Thymus (tissue), 11 donors: Measurements from ENCODE around the gene NCF4. TPM values are rescaled to one million over a fixed set of nuclear protein-coding genes. Genes with fewer than 3 reads are reported as not detected.

Experiments used
- DNase-seq, 9 donors: peaks; one replicate each; pipeline ENCODE4 v3.0.0-alpha.2; 2013; ENCODE audit warnings: low spot score in 9 of 9, low read depth in 6 of 9, missing footprints in 1 of 9
- H3K27ac ChIP-seq, 2 donors: one replicate each; pipeline ENCODE4 v1.5.1; 2013; ENCODE audit warnings: control low read depth in 1 of 2, low read depth in 1 of 2, low read length in 1 of 2, mild to moderate bottlenecking in 1 of 2, moderate library complexity in 1 of 2
- H3K27me3 ChIP-seq, 2 donors: one replicate each; pipeline ENCODE4 v1.5.1; 2013; ENCODE audit warnings: low read length in 1 of 2; ENCODE audit not compliant: control insufficient read depth in 2 of 2, insufficient read depth in 1 of 2
- H3K36me3 ChIP-seq, 2 donors: one replicate each; pipeline ENCODE4 v1.5.1; 2013; ENCODE audit warnings: low read length in 1 of 2, mild to moderate bottlenecking in 1 of 2, moderate library complexity in 1 of 2; ENCODE audit not compliant: control insufficient read depth in 2 of 2, insufficient read depth in 2 of 2
- H3K4me1 ChIP-seq, 2 donors: one replicate each; pipeline ENCODE4 v1.5.1; 2013; ENCODE audit warnings: low read length in 2 of 2; ENCODE audit not compliant: control insufficient read depth in 2 of 2, insufficient read depth in 2 of 2
- H3K4me3 ChIP-seq, 2 donors: one replicate each; pipeline ENCODE4 v1.5.1; 2013; ENCODE audit warnings: low read length in 2 of 2, control low read depth in 1 of 2, mild to moderate bottlenecking in 1 of 2
- H3K9me3 ChIP-seq, 2 donors: one replicate each; pipeline ENCODE4 v1.5.1; 2013; ENCODE audit warnings: low read length in 1 of 2, mild to moderate bottlenecking in 1 of 2; ENCODE audit not compliant: control insufficient read depth in 2 of 2, insufficient read depth in 1 of 2
- WGBS: extraction: QIAGEN DNeasy Blood & Tissue Kit; methylation state at CpG from one replicate; pipeline ENCODE4 v1.1.7; 2013; 5-methylcytosine and 5-hydroxymethylcytosine counted together
- polyA plus RNA-seq: library from polyadenylated mRNA; stranded (reverse); fragments of 200-250 nt; gene quantifications from one replicate; pipeline ENCODE4 v1.2.3, GENCODE V29; 2013
- total RNA-seq: library from RNA; stranded (reverse); fragments of 120-200 nt; gene quantifications from one replicate; pipeline ENCODE4 v1.2.4, GENCODE V29; 2013
- donor health status: healthy.

The NCF4 gene
- total and polyA plus RNA-seq, 2 donors, result 17.6 to 24.0 TPM

- peak in 1 of 9 donors; percentile 30 for DNase-seq
- H3K4me3 ChIP-seq, result no peak overlapping the region
- WGBS, result 61% methylated on average over 15 of the region's 15 CpGs
- H3K36me3 ChIP-seq, result no peaks in the 10 kb centered on the region
- peak overlapping the region; percentile 19 to 37 for H3K27ac ChIP-seq
- peaks cover 0 to 8% of the 10 kb centered on the region in 2 donors for H3K4me1 ChIP-seq
- no peaks in the 10 kb centered on the region for H3K27me3 ChIP-seq
- no peaks in the 10 kb centered on the region for H3K9me3 ChIP-seq
Observed at GRCh38 chr22:36921309-36922104, 60.7 kb downstream of the NCF4 start.

GRCh38 chr22:36922105-36922608, 61.4 kb downstream of the NCF4 start:
- DNase-seq, result no peak
- Histone ChIP-seq H3K36me3 (no peaks in the 10 kb centered on the region), H3K4me3 (no peak overlapping the region), H3K9me3 (no peaks in the 10 kb centered on the region), H3K4me1 (peaks cover 0 to 8% of the 10 kb centered on the region in 2 donors), H3K27ac (peak overlapping the region in 1 of 2 donors; percentile 37), H3K27me3 (no peaks in the 10 kb centered on the region)
- WGBS, result 89% methylated on average over 10 of the region's 10 CpGs

DNA sequence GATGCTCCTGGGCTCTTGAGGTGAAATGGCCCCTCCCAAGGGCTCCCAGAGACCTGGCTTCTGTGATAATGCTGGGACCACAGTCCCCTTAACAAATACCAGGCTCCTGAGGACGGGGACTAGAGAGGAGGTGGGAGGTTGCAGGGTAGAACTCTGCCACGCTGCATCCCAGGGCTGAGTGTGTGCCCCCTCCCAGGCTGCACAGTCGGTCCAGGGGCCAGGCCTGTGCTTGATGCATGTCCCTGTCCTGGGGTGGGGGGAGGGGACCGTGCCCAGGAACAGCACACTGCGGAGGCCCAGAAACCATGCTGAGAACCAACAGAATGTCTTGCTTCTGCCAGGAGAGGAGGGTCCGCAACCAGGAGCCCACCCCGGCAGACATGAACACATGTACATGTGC, 61.9 kb downstream of the NCF4 start:
- peaks cover 0 to 8% of the 10 kb centered on the region in 2 donors for H3K4me1 ChIP-seq
- H3K36me3 ChIP-seq, result no peaks in the 10 kb centered on the region
- H3K9me3 ChIP-seq, result no peaks in the 10 kb centered on the region
- DNase-seq, result no peak
- no peaks in the 10 kb centered on the region for H3K27me3 ChIP-seq
- WGBS, result 95% methylated on average over 7 of the region's 7 CpGs
- H3K4me3 ChIP-seq, result no peak overlapping the region
- no peak overlapping the region for H3K27ac ChIP-seq

DNA sequence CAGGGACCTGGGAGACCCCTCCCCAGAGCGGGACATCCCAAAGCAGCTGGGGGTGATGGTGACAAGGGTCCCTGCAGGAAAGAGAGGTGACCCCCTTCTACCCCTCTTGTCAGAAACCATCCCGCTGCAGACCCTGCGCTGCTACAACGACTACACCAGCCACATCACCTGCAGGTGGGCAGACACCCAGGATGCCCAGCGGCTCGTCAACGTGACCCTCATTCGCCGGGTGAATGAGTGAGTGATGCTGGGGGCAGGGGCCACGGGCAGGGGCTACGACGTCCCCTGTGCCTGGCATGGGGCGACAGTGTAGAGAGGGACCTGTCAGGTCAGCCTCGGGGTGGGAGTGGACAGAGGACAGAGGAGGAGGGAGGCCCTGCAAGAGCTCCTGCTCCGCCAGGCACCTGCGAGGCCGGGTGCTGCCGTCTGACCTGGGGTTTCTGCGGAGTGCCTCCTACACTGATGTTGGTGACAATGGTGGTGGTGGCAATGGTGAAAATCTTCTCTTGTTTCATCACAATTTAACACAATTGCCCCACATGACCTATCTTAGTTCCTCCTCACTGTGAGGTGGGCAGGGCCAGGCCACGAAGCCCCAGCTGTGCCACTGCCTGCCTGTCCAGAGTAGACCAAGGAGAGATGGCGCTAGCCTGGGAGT, 62.5 kb downstream of the NCF4 start:
- Histone ChIP-seq H3K27ac (no peak overlapping the region), H3K36me3 (no peaks in the 10 kb centered on the region), H3K4me1 (peaks cover 0 to 8% of the 10 kb centered on the region in 2 donors), H3K9me3 (no peaks in the 10 kb centered on the region), H3K27me3 (no peaks in the 10 kb centered on the region), H3K4me3 (no peak overlapping the region)
- no peak for DNase-seq
- 96% methylated on average over 21 of the region's 21 CpGs for WGBS

DNA sequence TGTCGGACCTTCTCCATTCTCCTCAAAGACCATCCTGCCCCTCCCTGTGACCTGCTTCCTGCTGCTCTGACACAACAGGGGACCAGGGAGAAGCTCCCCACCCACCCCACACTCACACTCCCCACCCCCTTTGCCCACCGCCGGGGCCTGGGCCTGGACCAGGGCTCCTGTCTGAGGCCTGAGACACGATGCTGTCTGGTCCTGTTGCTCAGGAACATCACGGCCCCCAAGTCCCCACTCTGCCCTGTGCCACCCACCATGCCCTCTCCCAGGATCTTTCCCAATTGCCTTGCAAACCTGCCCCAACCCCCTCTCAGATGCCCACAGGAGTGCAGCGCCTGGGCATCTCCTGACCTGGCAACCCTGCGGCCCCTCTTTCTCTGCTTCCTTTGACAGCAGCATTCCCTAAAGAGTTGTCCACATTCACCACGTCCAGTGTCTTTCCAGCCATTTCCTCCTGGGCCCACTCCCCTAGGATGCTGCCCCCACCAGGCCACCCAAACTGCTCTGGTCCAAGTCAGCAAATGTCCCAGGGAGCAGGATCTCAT, 63.4 kb downstream of the NCF4 start:
- DNase-seq, result no peak
- Histone ChIP-seq H3K9me3 (no peaks in the 10 kb centered on the region), H3K36me3 (no peaks in the 10 kb centered on the region), H3K27ac (no peak overlapping the region), H3K27me3 (no peaks in the 10 kb centered on the region), H3K4me1 (peaks cover 0 to 8% of the 10 kb centered on the region in 2 donors), H3K4me3 (no peak overlapping the region)
- WGBS, result 96% methylated on average over 8 of the region's 8 CpGs

- H3K9me3 ChIP-seq, result no peaks in the 10 kb centered on the region
- H3K4me1 ChIP-seq, result peaks cover 0 to 8% of the 10 kb centered on the region in 2 donors
- H3K27me3 ChIP-seq, result no peaks in the 10 kb centered on the region
- H3K36me3 ChIP-seq, result no peaks in the 10 kb centered on the region
- DNase-seq, result no peak
- WGBS, result 90% methylated on average over 19 of the region's 19 CpGs
- H3K27ac ChIP-seq, result no peak overlapping the region
- no peak overlapping the region for H3K4me3 ChIP-seq
Observed at GRCh38 chr22:36925388-36926290, 64.8 kb downstream of the NCF4 start.

DNA sequence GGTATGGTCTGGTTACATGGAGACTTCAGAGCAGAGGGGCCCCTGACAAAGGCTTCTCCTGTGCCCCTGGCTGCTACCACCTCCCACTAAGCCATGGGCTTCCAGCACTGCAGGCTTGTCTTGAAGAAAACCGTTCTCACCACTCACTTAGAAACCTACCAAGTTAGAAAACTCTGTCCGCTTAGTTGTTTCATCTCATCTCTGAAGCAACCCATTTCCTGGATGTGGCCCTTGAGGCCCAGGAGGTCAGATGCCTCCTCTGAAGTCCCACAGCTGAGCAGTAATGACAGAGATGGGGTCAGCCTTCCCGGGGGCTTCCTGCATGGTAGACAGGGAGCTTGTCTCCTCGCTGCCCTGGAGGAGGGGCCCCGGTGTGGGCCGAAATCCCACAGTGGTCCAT, 65.5 kb downstream of the NCF4 start:
- Histone ChIP-seq H3K27me3 (no peaks in the 10 kb centered on the region), H3K4me3 (no peak overlapping the region), H3K4me1 (peaks cover 0 to 8% of the 10 kb centered on the region in 2 donors), H3K9me3 (no peaks in the 10 kb centered on the region), H3K36me3 (no peaks in the 10 kb centered on the region), H3K27ac (no peak overlapping the region)
- 94% methylated on average over 6 of the region's 6 CpGs for WGBS
- DNase-seq, result no peak

DNA sequence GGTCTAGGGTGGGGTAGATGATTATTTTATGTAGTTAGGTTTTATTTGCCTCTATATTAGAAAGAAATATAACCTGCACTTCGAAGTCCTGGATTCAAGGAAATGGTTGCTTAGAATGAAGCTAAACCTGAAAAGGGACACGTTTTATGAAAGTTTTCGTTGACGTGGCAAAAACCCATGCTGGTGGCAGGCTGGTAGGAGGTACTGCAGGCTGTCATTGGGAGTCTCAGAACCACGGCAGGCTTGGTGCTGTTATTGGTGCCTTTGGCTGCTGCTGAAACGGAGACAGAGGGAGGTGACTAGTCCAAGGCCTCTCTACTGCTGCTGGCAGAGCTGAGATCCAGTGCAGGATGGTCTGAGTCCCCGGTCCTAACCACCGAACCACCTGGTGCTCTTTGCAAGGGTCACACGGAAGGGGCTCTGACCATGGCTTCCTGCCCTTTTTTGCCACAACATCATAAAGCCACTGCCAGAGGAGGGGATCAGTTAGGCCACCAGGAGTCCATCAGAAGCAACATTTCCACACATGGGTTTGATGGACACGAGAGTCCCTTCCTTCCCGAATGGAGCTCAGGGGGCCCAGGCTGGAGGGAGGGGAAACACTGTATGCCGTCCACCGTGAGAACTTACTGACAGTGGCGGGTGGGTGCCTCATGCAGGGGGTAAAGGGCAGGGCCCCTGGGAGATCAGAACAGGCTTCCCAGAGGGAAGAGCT, 66.1 kb downstream of the NCF4 start:
- H3K9me3 ChIP-seq, result no peaks in the 10 kb centered on the region
- DNase-seq, result no peak
- no peak overlapping the region for H3K4me3 ChIP-seq
- no peaks in the 10 kb centered on the region for H3K27me3 ChIP-seq
- WGBS, result 93% methylated on average over 14 of the region's 14 CpGs
- H3K36me3 ChIP-seq, result no peaks in the 10 kb centered on the region
- H3K4me1 ChIP-seq, result peaks cover 0 to 4% of the 10 kb centered on the region in 2 donors
- no peak overlapping the region for H3K27ac ChIP-seq
